ENCODE data around the gene CDK9.

CDK9 gene

DNA sequence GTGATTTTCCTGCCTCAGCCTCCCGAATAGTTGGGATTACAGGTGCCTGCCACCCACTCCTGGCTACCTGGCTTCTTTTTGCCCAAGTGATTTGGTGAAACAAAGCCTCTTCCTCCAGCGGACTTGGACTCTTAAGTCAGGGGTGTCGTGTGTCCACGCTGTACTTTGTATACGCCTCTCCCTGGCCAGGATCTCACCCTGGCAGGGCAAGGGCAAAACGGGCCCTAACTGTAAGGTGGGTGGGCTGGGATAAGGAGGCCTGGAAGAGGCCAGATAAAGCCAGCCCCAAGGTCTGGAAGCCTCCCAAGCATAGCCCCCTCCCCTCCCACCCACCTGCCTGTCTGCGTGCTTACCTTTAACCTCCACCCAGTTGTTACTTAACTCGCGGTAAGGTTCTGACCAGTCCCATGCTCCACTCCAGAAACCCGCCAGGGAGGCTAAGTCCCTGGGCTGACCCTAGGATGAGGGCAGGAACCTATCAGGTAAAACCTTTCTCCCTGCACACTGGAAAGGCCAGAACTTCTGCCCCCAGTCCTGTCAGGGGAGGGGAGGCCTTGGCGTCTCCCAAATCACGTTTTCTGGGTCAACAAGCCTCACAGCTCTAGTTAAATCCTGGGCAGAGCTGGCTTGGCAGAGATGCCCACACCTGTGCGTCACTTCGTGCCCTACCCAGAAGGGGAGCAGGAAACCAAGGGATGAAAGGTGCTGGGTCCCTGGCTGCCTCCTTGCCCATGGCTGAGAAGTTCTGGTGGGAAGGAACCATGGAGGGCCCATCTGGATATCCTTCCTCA is 8.4 kb downstream of the CDK9 start:
- Histone ChIP-seq H3K9ac (ENCODE audit: low read length) (no peak overlapping the region), H3K27ac (ENCODE audit: low read depth, low read length) (no peak overlapping the region), H3K9me3 (ENCODE audit: control insufficient read depth, insufficient read depth, low read depth, low read length) (no peaks in the 10 kb centered on the region), H3K27me3 (ENCODE audit: control insufficient read depth, insufficient read depth, low read length) (no peaks in the 10 kb centered on the region), H3K4me1 (ENCODE audit: control insufficient read depth, insufficient read depth, low read length) (no peaks in the 10 kb centered on the region), H3K4me3 (ENCODE audit: low read depth, low read length) (no peak overlapping the region), H3K36me3 (ENCODE audit: control insufficient read depth, insufficient read depth, low read length) (peaks cover 37% of the 10 kb centered on the region)

DNA sequence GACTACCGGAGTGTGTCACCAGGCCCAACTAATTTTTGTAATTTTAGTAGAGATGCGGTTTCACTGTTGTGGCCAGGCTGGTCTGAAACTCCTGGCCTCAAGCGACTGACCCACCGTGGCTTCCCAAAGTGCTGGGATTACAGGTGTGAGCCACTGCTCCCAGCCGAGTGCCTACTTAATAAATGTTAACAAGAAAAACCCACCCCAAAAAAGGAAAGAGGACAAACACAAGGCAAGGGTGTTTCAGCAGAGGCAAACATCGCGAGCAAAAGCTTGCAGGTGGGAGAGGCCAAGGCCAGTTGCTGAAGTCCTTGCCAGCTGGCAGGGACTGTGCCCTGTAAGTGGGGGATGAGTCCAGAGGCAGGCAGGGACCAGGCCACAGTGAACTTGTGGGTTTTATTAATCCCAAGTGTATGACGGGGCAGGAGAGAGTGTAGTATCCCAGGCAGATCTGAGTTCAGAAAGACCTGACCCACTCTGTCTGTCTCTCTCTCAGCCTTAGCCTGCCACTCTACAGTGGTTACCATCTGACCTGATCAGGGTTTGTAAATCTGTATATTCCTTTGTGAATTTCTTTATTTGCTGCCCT is 10.5 kb downstream of the CDK9 start:
- Histone ChIP-seq H3K27me3 (ENCODE audit: control insufficient read depth, insufficient read depth, low read length) (no peaks in the 10 kb centered on the region), H3K36me3 (ENCODE audit: control insufficient read depth, insufficient read depth, low read length) (peaks cover 16% of the 10 kb centered on the region), H3K27ac (ENCODE audit: low read depth, low read length) (no peak overlapping the region), H3K4me3 (ENCODE audit: low read depth, low read length) (no peak overlapping the region), H3K9me3 (ENCODE audit: control insufficient read depth, insufficient read depth, low read depth, low read length) (no peaks in the 10 kb centered on the region), H3K9ac (ENCODE audit: low read length) (no peak overlapping the region), H3K4me1 (ENCODE audit: control insufficient read depth, insufficient read depth, low read length) (no peaks in the 10 kb centered on the region)

DNA sequence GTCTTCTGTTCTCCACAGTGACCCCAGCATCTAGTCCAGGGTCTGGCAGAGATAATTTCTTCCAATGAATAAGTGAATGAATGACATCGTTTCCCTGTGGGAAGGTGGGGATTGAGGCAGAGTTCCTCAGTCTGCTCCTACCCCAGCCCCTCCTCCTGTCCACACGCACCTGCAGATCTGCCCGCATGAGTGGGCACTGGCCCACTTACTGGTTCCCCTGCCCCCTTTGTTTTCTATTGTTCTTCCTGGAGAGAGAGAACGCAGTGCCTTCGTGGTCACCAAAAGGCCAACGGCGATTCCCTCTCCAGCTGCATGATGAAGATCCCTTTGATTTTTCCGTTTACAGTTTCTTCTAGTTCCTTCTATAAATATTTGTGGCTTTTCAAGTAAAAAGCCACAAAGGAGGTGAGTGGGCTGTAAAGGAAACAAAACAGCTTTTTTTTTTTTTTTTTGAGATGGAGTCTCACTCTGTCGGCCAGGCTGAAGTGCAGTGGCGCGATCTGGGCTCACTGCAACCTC is 11.1 kb downstream of the CDK9 start:
- H3K27me3 ChIP-seq (ENCODE audit: control insufficient read depth, insufficient read depth, low read length), result no peaks in the 10 kb centered on the region
- H3K9me3 ChIP-seq (ENCODE audit: control insufficient read depth, insufficient read depth, low read depth, low read length), result no peaks in the 10 kb centered on the region
- no peak overlapping the region for H3K27ac ChIP-seq (ENCODE audit: low read depth, low read length)
- peaks cover 12% of the 10 kb centered on the region for H3K36me3 ChIP-seq (ENCODE audit: control insufficient read depth, insufficient read depth, low read length)
- no peak overlapping the region for H3K9ac ChIP-seq (ENCODE audit: low read length)
- H3K4me1 ChIP-seq (ENCODE audit: control insufficient read depth, insufficient read depth, low read length), result peaks cover under 1% of the 10 kb centered on the region
- H3K4me3 ChIP-seq (ENCODE audit: low read depth, low read length), result no peak overlapping the region

DNA sequence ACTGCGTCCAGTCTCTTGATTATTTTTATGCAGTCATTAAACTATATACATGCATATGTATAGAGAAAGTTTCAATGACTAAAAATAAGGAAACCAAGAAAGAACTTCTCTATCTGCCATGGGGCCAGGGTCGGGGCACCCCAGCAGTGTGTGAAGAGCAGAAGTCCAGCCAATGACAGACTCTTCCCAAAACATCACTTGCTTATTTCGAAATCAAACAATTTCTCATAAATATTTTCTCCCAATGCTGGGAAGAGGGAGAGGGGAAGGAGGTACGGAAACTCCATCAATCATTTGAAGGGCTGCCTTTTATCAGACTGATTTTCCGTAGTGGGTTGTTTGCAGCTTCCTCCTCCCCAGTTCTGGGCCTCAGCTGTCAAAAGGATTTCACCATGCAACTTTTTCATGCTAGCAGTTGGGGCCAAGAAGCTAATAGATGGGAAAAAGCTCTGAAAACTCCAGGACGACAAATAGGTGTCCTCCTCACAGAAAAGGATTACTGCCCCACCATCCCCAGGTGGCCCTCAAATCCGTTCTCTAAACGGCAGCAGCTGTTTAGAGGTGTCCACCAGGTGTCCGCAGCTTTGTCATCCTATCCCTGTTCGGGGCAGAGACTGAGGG is 16.2 kb downstream of the CDK9 start:
- peak overlapping the region; percentile 80 for H3K4me3 ChIP-seq (ENCODE audit: low read depth, low read length)
- peaks cover 13% of the 10 kb centered on the region for H3K4me1 ChIP-seq (ENCODE audit: control insufficient read depth, insufficient read depth, low read length)
- H3K27me3 ChIP-seq (ENCODE audit: control insufficient read depth, insufficient read depth, low read length), result no peaks in the 10 kb centered on the region
- peak overlapping the region; percentile 46 for H3K9ac ChIP-seq (ENCODE audit: low read length)
- H3K9me3 ChIP-seq (ENCODE audit: control insufficient read depth, insufficient read depth, low read depth, low read length), result no peaks in the 10 kb centered on the region
- peak overlapping the region; percentile 58; the same call in 1 of the 2 replicates for H3K27ac ChIP-seq (ENCODE audit: low read depth, low read length)
- H3K36me3 ChIP-seq (ENCODE audit: control insufficient read depth, insufficient read depth, low read length), result peaks cover 7% of the 10 kb centered on the region

DNA sequence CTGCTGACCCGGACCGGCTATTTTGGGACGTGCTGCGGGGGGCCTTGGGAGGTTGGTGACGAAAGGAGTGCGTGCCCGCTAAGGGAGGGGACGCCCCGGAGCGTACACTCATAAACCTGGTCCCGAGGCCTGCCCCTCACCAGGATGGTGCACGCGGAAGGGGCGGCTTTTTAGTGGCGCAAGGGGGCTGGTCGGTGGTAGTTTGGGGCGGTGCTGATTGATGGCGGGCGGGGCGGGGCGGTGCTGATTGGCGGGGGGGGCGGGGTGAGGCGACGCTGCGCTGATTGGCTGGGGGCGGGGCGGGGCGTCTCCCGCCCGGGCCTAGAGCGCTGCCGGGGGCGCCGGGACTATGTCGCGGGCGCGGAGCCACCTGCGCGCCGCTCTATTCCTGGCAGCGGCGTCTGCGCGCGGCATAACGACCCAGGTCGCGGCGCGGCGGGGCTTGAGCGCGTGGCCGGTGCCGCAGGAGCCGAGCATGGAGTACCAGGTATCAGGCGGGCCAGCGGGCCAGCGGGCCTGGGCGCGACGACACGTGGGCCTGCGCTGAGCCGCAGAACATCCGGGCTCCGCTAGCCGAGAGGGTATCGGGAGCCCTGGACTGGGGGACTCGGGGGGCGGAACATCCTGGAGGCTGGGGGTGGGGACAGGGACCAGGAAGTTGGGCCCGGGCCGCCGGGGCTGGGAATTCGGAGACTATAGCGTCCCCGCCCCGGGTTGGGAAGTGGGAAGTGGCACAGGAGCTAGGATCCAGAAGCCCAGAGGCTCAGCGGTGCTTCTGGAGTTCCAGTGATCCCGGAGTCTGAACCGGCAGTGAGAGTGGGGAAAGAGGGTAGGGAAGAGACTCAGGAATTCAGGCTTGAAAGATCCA is 17.0 kb downstream of the CDK9 start, which contains the start of gene FPGS:
Gene FPGS, plus strand, starts transcription at position 307 of the 868 bp plus-strand sequence. Its CDS starts 43 bp downstream, at position 350.
- H3K27me3 ChIP-seq (ENCODE audit: control insufficient read depth, insufficient read depth, low read length), result no peaks in the 10 kb centered on the region
- H3K36me3 ChIP-seq (ENCODE audit: control insufficient read depth, insufficient read depth, low read length), result peaks cover 15% of the 10 kb centered on the region
- H3K9me3 ChIP-seq (ENCODE audit: control insufficient read depth, insufficient read depth, low read depth, low read length), result no peaks in the 10 kb centered on the region
- peak within 1 kb of the TSS; percentile 99 for H3K4me3 ChIP-seq (ENCODE audit: low read depth, low read length)
- peaks cover 13% of the 10 kb centered on the region for H3K4me1 ChIP-seq (ENCODE audit: control insufficient read depth, insufficient read depth, low read length)
- H3K27ac ChIP-seq (ENCODE audit: low read depth, low read length), result peak within 1 kb of the TSS; percentile 97
- H3K9ac ChIP-seq (ENCODE audit: low read length), result peak within 1 kb of the TSS; percentile 97

DNA sequence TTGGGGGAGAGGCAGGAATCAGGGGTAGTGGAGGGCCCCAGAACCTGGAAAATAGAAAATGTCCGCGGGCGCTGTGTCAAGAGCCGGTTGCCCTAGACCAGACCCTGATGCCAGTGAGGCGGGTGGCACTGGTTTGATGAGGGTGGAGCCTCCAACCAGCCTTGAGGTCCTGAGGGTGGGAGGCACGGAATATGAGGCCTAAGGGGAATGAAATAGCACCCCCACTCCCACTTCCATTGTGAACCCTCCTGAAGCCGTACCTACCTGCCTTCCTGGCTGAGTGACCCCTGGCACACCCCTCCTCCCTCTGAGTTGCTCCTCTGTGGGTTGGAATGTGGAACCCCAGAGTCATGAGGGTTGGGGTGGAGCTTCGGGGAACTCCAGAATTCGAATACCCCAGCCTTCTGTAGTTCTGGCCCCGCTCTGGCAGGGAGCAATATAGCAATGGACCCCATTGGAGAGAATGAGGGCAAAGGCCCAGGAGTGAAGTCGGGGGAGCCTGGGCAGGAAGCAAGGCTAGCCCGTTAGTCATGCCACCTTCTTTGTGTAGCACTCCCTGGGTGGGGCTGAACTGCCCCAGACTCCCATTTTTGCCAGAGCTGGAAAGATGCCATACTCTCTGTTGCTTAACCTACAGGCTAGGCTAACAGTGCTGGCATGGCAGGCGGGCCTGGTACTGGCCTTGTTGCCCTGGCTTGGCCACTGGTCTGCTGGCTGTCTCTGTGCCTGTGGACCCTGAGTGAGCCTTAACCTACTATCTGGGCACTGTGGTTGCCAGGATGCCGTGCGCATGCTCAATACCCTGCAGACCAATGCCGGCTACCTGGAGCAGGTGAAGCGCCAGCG is 17.9 kb downstream of the CDK9 start:
- Histone ChIP-seq H3K9me3 (ENCODE audit: control insufficient read depth, insufficient read depth, low read depth, low read length) (no peaks in the 10 kb centered on the region), H3K36me3 (ENCODE audit: control insufficient read depth, insufficient read depth, low read length) (peaks cover 24% of the 10 kb centered on the region), H3K9ac (ENCODE audit: low read length) (peak overlapping the region; percentile 97), H3K27ac (ENCODE audit: low read depth, low read length) (peak overlapping the region; percentile 97), H3K27me3 (ENCODE audit: control insufficient read depth, insufficient read depth, low read length) (no peaks in the 10 kb centered on the region), H3K4me1 (ENCODE audit: control insufficient read depth, insufficient read depth, low read length) (peaks cover 13% of the 10 kb centered on the region), H3K4me3 (ENCODE audit: low read depth, low read length) (peak overlapping the region; percentile 99)

DNA sequence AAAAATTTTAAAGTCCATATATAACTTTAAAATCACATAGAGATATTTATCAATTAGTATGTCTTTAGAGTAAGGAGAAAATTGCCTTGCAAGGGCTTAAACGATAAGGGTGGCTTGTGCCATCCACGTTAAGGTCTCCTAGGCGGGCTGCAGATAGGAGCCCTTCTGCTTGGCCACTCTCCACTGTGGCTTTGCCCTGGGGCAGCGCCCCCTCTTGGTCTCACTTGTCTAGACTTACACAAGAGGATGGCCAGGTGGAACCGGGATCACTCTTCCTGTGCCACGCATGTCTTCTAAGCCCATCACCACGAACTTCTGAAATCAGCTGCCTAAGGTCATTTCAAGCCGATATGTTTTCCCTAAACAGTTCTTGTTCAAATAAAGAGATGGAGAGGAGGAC is 19.8 kb downstream of the CDK9 start:
- H3K9ac ChIP-seq (ENCODE audit: low read length), result no peak overlapping the region
- no peaks in the 10 kb centered on the region for H3K27me3 ChIP-seq (ENCODE audit: control insufficient read depth, insufficient read depth, low read length)
- H3K36me3 ChIP-seq (ENCODE audit: control insufficient read depth, insufficient read depth, low read length), result peaks cover 29% of the 10 kb centered on the region
- H3K27ac ChIP-seq (ENCODE audit: low read depth, low read length), result no peak overlapping the region
- H3K9me3 ChIP-seq (ENCODE audit: control insufficient read depth, insufficient read depth, low read depth, low read length), result no peaks in the 10 kb centered on the region
- peaks cover 22% of the 10 kb centered on the region for H3K4me1 ChIP-seq (ENCODE audit: control insufficient read depth, insufficient read depth, low read length)
- no peak overlapping the region for H3K4me3 ChIP-seq (ENCODE audit: low read depth, low read length)

DNA sequence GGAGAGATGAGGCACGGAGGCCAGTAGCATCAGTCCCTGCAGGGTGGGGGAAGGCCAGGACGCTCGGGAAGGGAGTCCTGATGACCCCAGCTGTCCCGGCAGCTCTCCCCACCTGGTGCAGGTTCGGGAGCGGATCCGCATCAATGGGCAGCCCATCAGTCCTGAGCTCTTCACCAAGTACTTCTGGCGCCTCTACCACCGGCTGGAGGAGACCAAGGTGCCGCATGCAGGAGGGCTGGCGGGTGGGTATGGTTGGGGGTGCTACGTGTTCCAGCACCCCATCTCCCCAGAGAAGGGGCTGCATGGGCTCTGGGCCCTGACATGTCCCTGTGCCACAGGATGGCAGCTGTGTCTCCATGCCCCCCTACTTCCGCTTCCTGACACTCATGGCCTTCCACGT is 21.0 kb downstream of the CDK9 start:
- H3K27me3 ChIP-seq (ENCODE audit: control insufficient read depth, insufficient read depth, low read length), result no peaks in the 10 kb centered on the region
- H3K9me3 ChIP-seq (ENCODE audit: control insufficient read depth, insufficient read depth, low read depth, low read length), result no peaks in the 10 kb centered on the region
- no peak overlapping the region for H3K4me3 ChIP-seq (ENCODE audit: low read depth, low read length)
- H3K27ac ChIP-seq (ENCODE audit: low read depth, low read length), result no peak overlapping the region
- H3K36me3 ChIP-seq (ENCODE audit: control insufficient read depth, insufficient read depth, low read length), result peaks cover 37% of the 10 kb centered on the region
- no peak overlapping the region for H3K9ac ChIP-seq (ENCODE audit: low read length)
- H3K4me1 ChIP-seq (ENCODE audit: control insufficient read depth, insufficient read depth, low read length), result peaks cover 21% of the 10 kb centered on the region

DNA sequence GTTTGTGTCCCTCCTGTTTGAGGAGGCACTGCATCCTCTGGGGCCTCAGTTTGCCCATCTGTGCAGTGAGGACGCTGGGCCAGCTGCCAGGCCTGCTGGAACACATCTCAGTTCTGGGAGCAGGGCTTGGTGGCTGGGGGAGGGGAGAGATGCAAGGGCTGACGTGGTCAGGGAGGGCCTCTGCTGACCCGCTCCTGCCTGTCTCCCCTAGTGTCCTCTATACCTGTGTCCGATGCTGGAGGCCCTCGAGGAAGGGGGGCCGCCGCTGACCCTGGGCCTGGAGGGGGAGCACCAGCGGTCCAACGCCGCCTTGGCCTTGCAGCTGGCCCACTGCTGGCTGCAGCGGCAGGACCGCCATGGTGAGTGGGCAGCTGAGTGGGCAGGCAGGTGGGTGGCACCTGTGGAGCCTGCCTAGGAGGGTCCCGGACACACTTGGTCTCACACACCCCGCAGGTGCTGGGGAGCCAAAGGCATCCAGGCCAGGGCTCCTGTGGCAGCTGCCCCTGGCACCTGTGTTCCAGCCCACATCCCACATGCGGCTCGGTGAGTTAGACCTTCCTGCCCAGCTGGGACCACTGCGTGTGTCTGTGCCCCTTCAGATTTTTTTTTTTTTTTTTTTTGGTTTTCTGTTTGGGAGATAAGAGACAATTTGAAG is 22.6 kb downstream of the CDK9 start:
- H3K27me3 ChIP-seq (ENCODE audit: control insufficient read depth, insufficient read depth, low read length), result no peaks in the 10 kb centered on the region
- no peaks in the 10 kb centered on the region for H3K9me3 ChIP-seq (ENCODE audit: control insufficient read depth, insufficient read depth, low read depth, low read length)
- no peak overlapping the region for H3K4me3 ChIP-seq (ENCODE audit: low read depth, low read length)
- H3K9ac ChIP-seq (ENCODE audit: low read length), result no peak overlapping the region
- peaks cover 15% of the 10 kb centered on the region for H3K4me1 ChIP-seq (ENCODE audit: control insufficient read depth, insufficient read depth, low read length)
- no peak overlapping the region for H3K27ac ChIP-seq (ENCODE audit: low read depth, low read length)
- H3K36me3 ChIP-seq (ENCODE audit: control insufficient read depth, insufficient read depth, low read length), result peaks cover 52% of the 10 kb centered on the region
